Measurements from ENCODE around the gene LIN9. TPM values are rescaled to one million over a fixed set of nuclear protein-coding genes. Genes with fewer than 3 reads are reported as not detected.

The LIN9 gene
- total RNA-seq, 1 donor from 2014 or later = 4.6 TPM

GRCh38 chr1:226222686-226223085 lies 86.3 kb downstream of the LIN9 start:
- H3K27me3 Mint-ChIP-seq (ENCODE audit: unreplicated experiment) = peaks cover 6% of the 10 kb centered on the region
- no peak for DNase-seq (ENCODE audit: low spot score)
- no peaks in the 10 kb centered on the region for H3K36me3 Mint-ChIP-seq (ENCODE audit: low read depth, unreplicated experiment)
- no peak for TF ChIP-seq CTCF (IDR thresholded peaks at IDR 0.05; ENCODE audit: unreplicated experiment)
- peak overlapping the region; percentile 12 for H3K4me3 Mint-ChIP-seq (ENCODE audit: unreplicated experiment)
- peaks cover 16% of the 10 kb centered on the region for H3K4me1 Mint-ChIP-seq (ENCODE audit: unreplicated experiment)
- H3K27ac Mint-ChIP-seq (ENCODE audit: unreplicated experiment) = no peak overlapping the region
- no peaks in the 10 kb centered on the region for H3K9me3 Mint-ChIP-seq (ENCODE audit: unreplicated experiment)

GRCh38 chr1:226220473-226221189 lies 88.3 kb downstream of the LIN9 start:
- Mint-ChIP-seq H3K4me1 (ENCODE audit: unreplicated experiment) (peaks cover 28% of the 10 kb centered on the region), H3K9me3 (ENCODE audit: unreplicated experiment) (no peaks in the 10 kb centered on the region), H3K27ac (ENCODE audit: unreplicated experiment) (peak overlapping the region; percentile 79), H3K4me3 (ENCODE audit: unreplicated experiment) (no peak overlapping the region), H3K36me3 (ENCODE audit: low read depth, unreplicated experiment) (no peaks in the 10 kb centered on the region), H3K27me3 (ENCODE audit: unreplicated experiment) (peaks cover 4% of the 10 kb centered on the region)
- TF ChIP-seq CTCF (IDR thresholded peaks at IDR 0.05; ENCODE audit: unreplicated experiment) = no peak
- peak; percentile 36 for DNase-seq (ENCODE audit: low spot score)

GRCh38 chr1:226217273-226217672 lies 91.7 kb downstream of the LIN9 start:
- no peaks in the 10 kb centered on the region for H3K9me3 Mint-ChIP-seq (ENCODE audit: unreplicated experiment)
- no peak for TF ChIP-seq CTCF (IDR thresholded peaks at IDR 0.05; ENCODE audit: unreplicated experiment)
- peaks cover 30% of the 10 kb centered on the region for H3K4me1 Mint-ChIP-seq (ENCODE audit: unreplicated experiment)
- no peak overlapping the region for H3K27ac Mint-ChIP-seq (ENCODE audit: unreplicated experiment)
- no peaks in the 10 kb centered on the region for H3K36me3 Mint-ChIP-seq (ENCODE audit: low read depth, unreplicated experiment)
- H3K27me3 Mint-ChIP-seq (ENCODE audit: unreplicated experiment) = peaks cover under 1% of the 10 kb centered on the region
- no peak overlapping the region for H3K4me3 Mint-ChIP-seq (ENCODE audit: unreplicated experiment)
- no peak for DNase-seq (ENCODE audit: low spot score)

- H3K4me1 Mint-ChIP-seq (ENCODE audit: unreplicated experiment) = peaks cover 29% of the 10 kb centered on the region
- no peak for DNase-seq (ENCODE audit: low spot score)
Observed at GRCh38 chr1:226216056-226216455, 92.9 kb downstream of the LIN9 start.

More at GRCh38 chr1:226216056-226216455, 92.9 kb downstream of the LIN9 start:
- no peaks in the 10 kb centered on the region for H3K9me3 Mint-ChIP-seq (ENCODE audit: unreplicated experiment)
- peaks cover 3% of the 10 kb centered on the region for H3K27me3 Mint-ChIP-seq (ENCODE audit: unreplicated experiment)
- TF ChIP-seq CTCF (IDR thresholded peaks at IDR 0.05; ENCODE audit: unreplicated experiment) = no peak
- H3K4me3 Mint-ChIP-seq (ENCODE audit: unreplicated experiment) = no peak overlapping the region
- no peaks in the 10 kb centered on the region for H3K36me3 Mint-ChIP-seq (ENCODE audit: low read depth, unreplicated experiment)
- H3K27ac Mint-ChIP-seq (ENCODE audit: unreplicated experiment) = no peak overlapping the region

Data from endothelial cell (in vitro differentiated cells).